H1 (cell line): ENCODE results near the gene ELOVL2. TPM values are rescaled to one million over a fixed set of nuclear protein-coding genes. Genes with fewer than 3 reads are reported as not detected.

ENCODE experiments used
- CTCF ChIA-PET: fragments of 300-600 bp; sonication (Branson Sonifier 250); formaldehyde crosslinking; loops from one replicate; lab custom pipeline; 2021; ENCODE audit not compliant: partially characterized antibody; lab: Charles Lee
- POLR2A ChIA-PET: fragments of 300-600 bp; sonication (Branson Sonifier 250); formaldehyde crosslinking; loops from one replicate; lab custom pipeline; 2021; ENCODE audit warnings: inconsistent platforms; ENCODE audit not compliant: partially characterized antibody; lab: Charles Lee
- DNase-seq, 2 experiments: peaks; one replicate each; pipeline versions ENCODE4 v3.0.0 to v3.0.0-alpha.2; 2010 to 2022; ENCODE audit warnings: low spot score in 2 of 2, low read depth in 1 of 2, mixed read lengths in 1 of 2
- FAIRE-seq: peaks from 2 replicates; lab custom pipeline; 2011; peaks lifted over from hg19 to GRCh38; lab: Jason Lieb, UNC
- H2AFZ ChIP-seq: 2 replicates; pipeline ENCODE4 v1.8.1; 2012; ENCODE audit warnings: low read length, inconsistent platforms
- H2AK5ac ChIP-seq: 2 replicates; pipeline ENCODE4 v1.6.1; 2013; ENCODE audit warnings: low read depth, low read length
- H2BK120ac ChIP-seq: replicated peaks from 2 replicates; pipeline ENCODE3; 2013; ENCODE audit warnings: low read depth, low read length, inconsistent platforms
- H2BK12ac ChIP-seq: 2 replicates; pipeline ENCODE4 v1.6.1; 2013; ENCODE audit warnings: low read depth, low read length
- H2BK15ac ChIP-seq: 2 replicates; pipeline ENCODE4 v1.6.1; 2013; ENCODE audit warnings: low read length
- H2BK20ac ChIP-seq: 2 replicates; pipeline ENCODE4 v1.6.1; 2013; ENCODE audit warnings: low read length
- H2BK5ac ChIP-seq: 2 replicates; pipeline ENCODE4 v1.6.1; 2013; ENCODE audit warnings: low read depth, low read length
- H3K14ac ChIP-seq: 2 replicates; pipeline ENCODE4 v1.6.1; 2013; ENCODE audit warnings: inconsistent platforms; ENCODE audit not compliant: insufficient read length
- H3K18ac ChIP-seq: 2 replicates; pipeline ENCODE4 v1.6.1; 2013; ENCODE audit warnings: low read length; ENCODE audit errors: extremely low read depth
- H3K23ac ChIP-seq: 2 replicates; pipeline ENCODE4 v1.6.1; 2013; ENCODE audit warnings: inconsistent platforms; ENCODE audit not compliant: insufficient read length
- H3K23me2 ChIP-seq: 2 replicates; pipeline ENCODE4 v1.6.1; 2013; ENCODE audit warnings: low read depth, low read length
- H3K27ac ChIP-seq: 2 replicates; pipeline ENCODE4 v1.6.1; 2011; ENCODE audit warnings: low read depth, low read length, inconsistent platforms
- H3K27me3 ChIP-seq, 4 experiments: replicated peaks in 1 of 4; 1 replicate in 1 of 4; 2 replicates in 3 of 4; pipeline versions ENCODE4 v1.6.1 to v1.8.1; 2011 to 2013; ENCODE audit warnings: low read length in 3 of 4, mild to moderate bottlenecking in 3 of 4, inconsistent platforms in 2 of 4, mixed read lengths in 2 of 4, moderate library complexity in 1 of 4; ENCODE audit not compliant: control insufficient read depth in 3 of 4, insufficient read depth in 3 of 4; ENCODE audit errors: extremely low read depth in 1 of 4
- H3K36me3 ChIP-seq, 4 experiments: 2 replicates each; pipeline versions ENCODE4 v1.6.1 to v1.8.1; 2011 to 2013; ENCODE audit warnings: mild to moderate bottlenecking in 4 of 4, low read length in 3 of 4, moderate library complexity in 2 of 4, control low read depth in 1 of 4, inconsistent platforms in 1 of 4; ENCODE audit not compliant: insufficient read depth in 4 of 4, control insufficient read depth in 2 of 4
- H3K4ac ChIP-seq: replicated peaks from 2 replicates; pipeline ENCODE3; 2013; ENCODE audit warnings: low read length, low read depth, mixed read lengths, inconsistent platforms; ENCODE audit not compliant: insufficient read length
- H3K4me1 ChIP-seq, 4 experiments: replicated peaks in 1 of 4; 1 replicate in 1 of 4; 2 replicates in 3 of 4; pipeline versions ENCODE4 v1.6.1 to v1.8.1; 2011 to 2013; ENCODE audit warnings: low read length in 3 of 4, inconsistent platforms in 2 of 4, mixed read lengths in 1 of 4; ENCODE audit not compliant: insufficient read depth in 4 of 4, control insufficient read depth in 3 of 4
- H3K4me2 ChIP-seq, 2 experiments: 2 replicates each; pipeline versions ENCODE4 v1.6.1 to v1.8.1; 2011 to 2013; ENCODE audit warnings: low read depth in 2 of 2, low read length in 2 of 2, control low read depth in 1 of 2, inconsistent platforms in 1 of 2, mild to moderate bottlenecking in 1 of 2; ENCODE audit not compliant: insufficient read depth in 1 of 2
- H3K4me3 ChIP-seq, 4 experiments: fragments of 200-600, 300-600 bp in 1 of 4; sonication (generic), shearing (Covaris generic), sonication (Bioruptor Twin) in 1 of 4; 2 replicates each; pipeline versions ENCODE4 v1.5.1 to v1.8.1; 2011 to 2016; ENCODE audit warnings: low read length in 4 of 4, low read depth in 3 of 4, control low read depth in 2 of 4, inconsistent platforms in 2 of 4, mild to moderate bottlenecking in 2 of 4, mixed read lengths in 1 of 4, moderate library complexity in 1 of 4; ENCODE audit not compliant: insufficient read depth in 2 of 4; ENCODE audit errors: extremely low read depth in 1 of 4
- H3K56ac ChIP-seq: replicated peaks from 2 replicates; pipeline ENCODE3; 2013; ENCODE audit warnings: low read depth, mild to moderate bottlenecking, mixed read lengths, low read length, inconsistent platforms; ENCODE audit not compliant: insufficient read length
- H3K79me1 ChIP-seq: 2 replicates; pipeline ENCODE4 v1.6.1; 2013; ENCODE audit warnings: low read depth, low read length, control low read depth
- H3K79me2 ChIP-seq, 2 experiments: 2 replicates each; pipeline versions ENCODE4 v1.6.1 to v1.8.1; 2012 to 2013; ENCODE audit warnings: low read length in 2 of 2, mild to moderate bottlenecking in 2 of 2, inconsistent platforms in 1 of 2; ENCODE audit not compliant: insufficient read depth in 2 of 2, control insufficient read depth in 1 of 2
- H3K9ac ChIP-seq, 4 experiments: replicated peaks in 1 of 4; 1 replicate in 1 of 4; 2 replicates in 3 of 4; pipeline versions ENCODE4 v1.6.1 to v1.8.1; 2011 to 2013; ENCODE audit warnings: low read depth in 3 of 4, low read length in 3 of 4, control low read depth in 2 of 4, mild to moderate bottlenecking in 2 of 4, moderate library complexity in 2 of 4, inconsistent platforms in 1 of 4; ENCODE audit errors: extremely low read depth in 1 of 4
- H3K9me3 ChIP-seq, 2 experiments: 2 replicates each; pipeline versions ENCODE4 v1.6.1 to v1.8.1; 2012 to 2013; ENCODE audit warnings: mild to moderate bottlenecking in 2 of 2, moderate library complexity in 2 of 2, control low read depth in 1 of 2, inconsistent platforms in 1 of 2, low read depth in 1 of 2, low read length in 1 of 2, mixed read lengths in 1 of 2; ENCODE audit not compliant: insufficient read depth in 2 of 2
- H4K20me1 ChIP-seq, 2 experiments: replicated peaks in 1 of 2; 2 replicates each; pipeline versions ENCODE3 to v1.8.1; 2011 to 2013; ENCODE audit warnings: inconsistent platforms in 2 of 2, low read length in 2 of 2, mild to moderate bottlenecking in 1 of 2; ENCODE audit not compliant: insufficient read depth in 2 of 2, control insufficient read depth in 1 of 2
- H4K5ac ChIP-seq: 2 replicates; pipeline ENCODE4 v1.6.1; 2013; ENCODE audit warnings: low read length, low read depth, mixed read lengths, inconsistent platforms; ENCODE audit not compliant: insufficient read length
- H4K8ac ChIP-seq: 2 replicates; pipeline ENCODE4 v1.8.0; 2013; ENCODE audit warnings: mild to moderate bottlenecking, moderate library complexity, low read length, inconsistent platforms; ENCODE audit not compliant: insufficient read depth; ENCODE audit errors: extremely low read depth
- H4K91ac ChIP-seq: replicated peaks from 2 replicates; pipeline ENCODE3; 2013; ENCODE audit warnings: low read length, mixed read lengths, inconsistent platforms; ENCODE audit not compliant: insufficient read length
- BACH1 ChIP-seq: IDR thresholded peaks from 2 replicates; pipeline ENCODE4 v1.6.1; 2012; ENCODE audit warnings: low read length, improper control_type of control experiment
- BCL11A ChIP-seq, 2 experiments: IDR thresholded peaks; one replicate each; pipeline ENCODE4 v1.6.1; 2011; ENCODE audit warnings: low read depth in 2 of 2, low read length in 2 of 2, mild to moderate bottlenecking in 2 of 2
- BRCA1 ChIP-seq: IDR thresholded peaks from 2 replicates; pipeline ENCODE4 v1.6.1; 2012; ENCODE audit warnings: low read depth, low read length, improper control_type of control experiment
- CBX5 ChIP-seq: fragments of 300-800, 300-1000 bp; sonication (generic); IDR thresholded peaks from 2 replicates; pipeline ENCODE4 v1.7.1; 2016; ENCODE audit warnings: antibody characterized with exemption, low read length, low read depth
- CBX8 ChIP-seq: fragments of 300-800, 300-1000 bp; sonication (generic); IDR thresholded peaks from 2 replicates; pipeline ENCODE4 v1.7.1; 2016; ENCODE audit warnings: low read depth, low read length, borderline replicate concordance
- CREB1 ChIP-seq: IDR thresholded peaks from 2 replicates; pipeline ENCODE4 v1.6.1; 2012; ENCODE audit warnings: inconsistent platforms
- CTBP2 ChIP-seq: IDR thresholded peaks from 2 replicates; pipeline ENCODE4 v1.7.0; 2011; ENCODE audit warnings: borderline replicate concordance, mild to moderate bottlenecking, moderate library complexity, mixed read lengths, low read length; ENCODE audit not compliant: insufficient read depth, insufficient read length
- KDM1A ChIP-seq: fragments of 200-600, 300-600 bp; sonication (generic); IDR thresholded peaks from 2 replicates; pipeline ENCODE4 v1.7.1; 2016; ENCODE audit warnings: mild to moderate bottlenecking, low read length, borderline replicate concordance
- NANOG ChIP-seq: IDR thresholded peaks from 2 replicates; pipeline ENCODE4 v1.6.1; 2011; ENCODE audit warnings: low read length, low read depth, mild to moderate bottlenecking, inconsistent platforms; ENCODE audit not compliant: insufficient read depth, poor library complexity, severe bottlenecking
- POLR2AphosphoS5 ChIP-seq: IDR thresholded peaks from 2 replicates; pipeline ENCODE4 v1.6.1; 2011; ENCODE audit warnings: low read depth, low read length
- RAD21 ChIP-seq, 2 experiments: IDR thresholded peaks in 1 of 2; conservative IDR thresholded peaks in 1 of 2; 2 replicates each; pipeline ENCODE4 v1.6.1; 2011; ENCODE audit warnings: low read depth in 2 of 2, low read length in 2 of 2, improper control_type of control experiment in 1 of 2, inconsistent platforms in 1 of 2, mild to moderate bottlenecking in 1 of 2, moderate library complexity in 1 of 2
- SIN3A ChIP-seq, 2 experiments: IDR thresholded peaks in 1 of 2; conservative IDR thresholded peaks in 1 of 2; 2 replicates each; pipeline ENCODE4 v1.6.1; 2011 to 2012; ENCODE audit warnings: low read length in 2 of 2, improper control_type of control experiment in 1 of 2, low read depth in 1 of 2, mild to moderate bottlenecking in 1 of 2
- SIRT6 ChIP-seq: IDR thresholded peaks from one replicate; pipeline ENCODE4 v1.7.1; 2012; ENCODE audit warnings: low read length, inconsistent platforms
- SP1 ChIP-seq: IDR thresholded peaks from 2 replicates; pipeline ENCODE4 v1.6.1; 2011; ENCODE audit warnings: low read depth, low read length
- TAF1 ChIP-seq: IDR thresholded peaks from 2 replicates; pipeline ENCODE4 v1.6.1; 2011; ENCODE audit warnings: mild to moderate bottlenecking, low read depth, low read length
- YY1 ChIP-seq: IDR thresholded peaks from 2 replicates; pipeline ENCODE4 v1.6.1; 2011; ENCODE audit warnings: low read depth, mild to moderate bottlenecking, low read length
- WGBS, 2 experiments: shearing (Covaris generic) in 1 of 2; methylation state at CpG; one replicate each; pipeline versions ENCODE4 v1.1.6 to v1.1.7; 2013 to 2015; ENCODE audit warnings: low lambda C conversion rate in 2 of 2, mixed read lengths in 2 of 2, inconsistent platforms in 1 of 2, low coverage in 1 of 2, missing lambda C conversion rate in 1 of 2; ENCODE audit not compliant: insufficient replicate concordance in 2 of 2, insufficient coverage in 1 of 2, insufficient read length in 1 of 2; ENCODE audit errors: extremely low coverage in 1 of 2, missing lambda C conversion rate in 1 of 2; 5-methylcytosine and 5-hydroxymethylcytosine counted together
- polyA plus RNA-seq, 7 experiments: library from polyadenylated mRNA; depleted of rRNA in 3 of 7; stranded (reverse) in 5 of 7; unstranded in 2 of 7; fragments of >200 nt in 5 of 7; fragments of 200-250 nt in 2 of 7; gene quantifications; 1 replicate in 5 of 7; 2 replicates in 1 of 7; 4 replicates in 1 of 7; pipeline versions ENCODE4 v1.2.1 to v1.2.3, GENCODE V29; 2011 to 2013; ENCODE audit warnings: missing spikeins in 2 of 7, mixed read lengths in 2 of 7
- total RNA-seq: library from RNA; stranded (reverse); fragmentation: NEBNext Ultra II Directional; extraction: Animal tissue kit (Norgen Biotek cat#: 25700); gene quantifications from 2 replicates; pipeline ENCODE4 v1.2.1, GENCODE V29; 2021

The ELOVL2 gene
- total and polyA plus RNA-seq, 2 of the 8 experiments (the other 6 are each of a cell fraction or from before 2014, with no cell fraction given), result 0.42 to 0.89 TPM

- Histone ChIP-seq H3K4me3 (no peak overlapping the region), H4K8ac (no peak overlapping the region), H3K4me1 (no peaks in the 10 kb centered on the region), H3K9ac (no peak overlapping the region), H2BK5ac (no peak overlapping the region), H2BK20ac (no peak overlapping the region), H3K23me2 (no peaks in the 10 kb centered on the region), H3K14ac (no peak overlapping the region), H3K4me2 (no peak overlapping the region), H4K5ac (no peak overlapping the region), H4K91ac (no peak overlapping the region), H3K27me3 (no peaks in the 10 kb centered on the region), H3K79me1 (no peaks in the 10 kb centered on the region), H3K27ac (no peak overlapping the region), H2BK15ac (no peak overlapping the region), H3K36me3 (no peaks in the 10 kb centered on the region), H2BK12ac (no peak overlapping the region), H2AK5ac (no peak overlapping the region), H3K23ac (no peak overlapping the region), H3K9me3 (no peaks in the 10 kb centered on the region), H3K18ac (no peak overlapping the region), H3K4ac (no peak overlapping the region), H2BK120ac (no peak overlapping the region), H3K56ac (no peak overlapping the region), H4K20me1 (no peaks in the 10 kb centered on the region), H2AFZ (no peak overlapping the region), H3K79me2 (no peaks in the 10 kb centered on the region)
- no peak for FAIRE-seq
- WGBS, 2 experiments, result 89% methylated on average over 2 of the region's 2 CpGs; no CpG with 5 or more reads in 1 of the 2 experiments
- DNase-seq, result no peak
- ChIA-PET CTCF (interaction anchor here (2.0 kb wide), 1 partner anchor 14 kb away, joined by 8 read pairs; no protein-coding TSS in a partner anchor), POLR2A (no interaction called here)
- TF ChIP-seq BRCA1, result no peak
- no peak for TF ChIP-seq NANOG
- TF ChIP-seq YY1, result no peak
- TF ChIP-seq SIN3A (conservative IDR thresholded peaks at IDR 0.05 in 1 of 2, IDR thresholded peaks at IDR 0.05 in 1 of 2; ENCODE audit: low read depth in 1 of 2, low read length in 2 of 2), result no peak
- TF ChIP-seq SIRT6, result no peak
- no peak for TF ChIP-seq CBX5
- TF ChIP-seq BACH1, result no peak
- no peak for TF ChIP-seq CBX8
- no peak for TF ChIP-seq POLR2AphosphoS5
- TF ChIP-seq CREB1, result no peak
- no peak for TF ChIP-seq RAD21 (IDR thresholded peaks at IDR 0.05 in 1 of 2, conservative IDR thresholded peaks at IDR 0.05 in 1 of 2; ENCODE audit: low read depth in 2 of 2, low read length in 2 of 2)
- TF ChIP-seq KDM1A, result no peak
- TF ChIP-seq BCL11A (IDR thresholded peaks at IDR 0.05; ENCODE audit: low read depth in 2 of 2, low read length in 2 of 2), result no peak
- TF ChIP-seq CTBP2, result no peak
- no peak for TF ChIP-seq SP1
- no peak for TF ChIP-seq TAF1
Measured at GRCh38 chr6:10939840-10940239, 104.3 kb downstream of the ELOVL2 start.
